Upper lobe of left lung (tissue), 6 donors: ENCODE data around the gene PCYT1A. TPM values are rescaled to one million over a fixed set of nuclear protein-coding genes. Genes with fewer than 3 reads are reported as not detected.
A peak's percentile ranks its signal among the peaks of the same experiment; 100 is the strongest.

ENCODE experiments used
- ATAC-seq, 2 donors: fragments of 200-7000 bp; cut with Tn5 transposase; one replicate each; pipeline ENCODE4 v1.9.1; 2022; ENCODE audit warnings: mild to moderate bottlenecking in 2 of 2, moderate library complexity in 2 of 2; ENCODE audit not compliant: low FRiP score in 2 of 2
- DNase-seq, 2 donors: peaks; one replicate each; pipeline ENCODE4 v3.0.0-alpha.2; 2019 to 2020
- H3K27ac ChIP-seq, 4 donors: fragments of 200-600 bp; sonication (generic); one replicate each; pipeline ENCODE4 v1.5.1; 2016 to 2019
- H3K27me3 ChIP-seq, 4 donors: fragments of 200-600 bp; sonication (generic); one replicate each; pipeline ENCODE4 v1.5.1; 2017 to 2019
- H3K36me3 ChIP-seq, 4 donors: fragments of 200-600 bp; sonication (generic); one replicate each; pipeline ENCODE4 v1.5.1; 2016 to 2019
- H3K4me1 ChIP-seq, 4 donors: fragments of 200-600 bp; sonication (generic); one replicate each; pipeline ENCODE4 v1.5.1; 2018 to 2019
- H3K4me3 ChIP-seq, 4 donors: fragments of 200-600 bp; sonication (generic); one replicate each; pipeline ENCODE4 v1.5.1; 2017 to 2019; ENCODE audit warnings: mild to moderate bottlenecking in 2 of 4, moderate library complexity in 1 of 4
- H3K9me3 ChIP-seq, 4 donors: fragments of 200-600 bp; sonication (generic); one replicate each; pipeline ENCODE4 v1.5.1; 2018 to 2019
- EP300 ChIP-seq, 4 donors: sonication (generic); formaldehyde crosslinking; IDR thresholded peaks; one replicate each; pipeline ENCODE4 v1.5.1; 2017; ENCODE audit warnings: antibody characterized with exemption in 4 of 4, control low read depth in 2 of 4
- POLR2A ChIP-seq, 4 donors: fragments of 450-650 bp; IDR thresholded peaks; one replicate each; pipeline ENCODE4 v1.5.1; 2016 to 2017; ENCODE audit warnings: antibody characterized with exemption in 4 of 4, mild to moderate bottlenecking in 2 of 4
- POLR2AphosphoS5 ChIP-seq, 2 donors: sonication (generic); formaldehyde crosslinking; IDR thresholded peaks; one replicate each; pipeline ENCODE4 v1.5.1; 2017; ENCODE audit warnings: antibody characterized with exemption in 2 of 2
- WGBS, 2 donors: methylation state at CpG; one replicate each; pipeline ENCODE4 v1.1.5; 2017 to 2018; 5-methylcytosine and 5-hydroxymethylcytosine counted together
- total RNA-seq, 6 donors: library from RNA; depleted of rRNA in 4 of 6; stranded (reverse); fragments of >200 nt in 4 of 6; gene quantifications; one replicate each; pipeline versions ENCODE4 v1.1.0 to v1.2.1, GENCODE V29; 2016 to 2021
- TF ChIP-seq, protein P1 (sequence below), 6 experiments: fragments of 450-650 bp in 4 of 6; fragments of 200-600 bp in 2 of 6; sonication (generic) in 2 of 6; IDR thresholded peaks; one replicate each; pipeline ENCODE4 v1.5.1; 2016 to 2019; ENCODE audit warnings: antibody characterized with exemption in 6 of 6
- donor health status: DM: no; HTN: no; CAD: no; lungs with moderate emphysema.
- donor health status: DM: no; HTN: yes; CAD: no; lungs with severe emphysema.

Gene PCYT1A
- total RNA-seq, 6 donors from 2014 or later = 51.6 to 75.2 (median 68.5) TPM

DNA sequence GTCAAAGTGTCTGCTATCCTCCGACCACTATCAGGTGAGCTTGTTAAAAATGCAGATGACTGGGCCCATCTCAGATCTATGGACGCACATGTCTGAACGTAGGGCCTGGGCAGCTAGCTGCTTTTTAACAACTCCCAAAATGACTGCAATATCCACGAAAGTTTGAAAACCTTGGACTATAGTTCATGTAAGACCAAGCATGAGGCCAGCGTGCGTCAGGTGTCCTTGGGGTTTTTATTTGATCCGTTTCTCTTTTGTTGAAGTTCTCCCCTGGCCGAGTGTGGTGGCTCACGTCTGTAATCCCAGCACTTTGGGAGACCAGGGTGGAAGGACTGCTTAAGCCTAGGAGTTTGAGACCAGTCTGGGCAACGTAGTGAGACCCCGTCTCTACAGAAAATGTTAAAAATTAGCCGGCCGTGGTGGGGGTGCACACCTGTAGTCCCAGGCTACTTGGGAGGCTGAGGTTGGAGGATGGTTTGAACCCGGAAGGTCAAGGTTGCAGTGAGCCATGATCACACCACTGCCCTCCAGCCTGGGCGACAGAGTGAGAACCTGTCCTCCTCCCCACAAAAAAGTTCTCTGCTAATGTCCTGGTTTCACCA lies 61.7 kb downstream of the PCYT1A start:
- Histone ChIP-seq H3K4me1 (peaks cover 0 to 11% (median 1%) of the 10 kb centered on the region in 4 donors), H3K4me3 (no peak overlapping the region), H3K9me3 (no peaks in the 10 kb centered on the region), H3K36me3 (no peaks in the 10 kb centered on the region), H3K27ac (no peak overlapping the region), H3K27me3 (no peaks in the 10 kb centered on the region)
- WGBS, 2 donors = 85 to 87% methylated on average over 15 of the region's 15 CpGs
- DNase-seq (no peak), ATAC-seq (no peak)
- TF ChIP-seq EP300 (IDR thresholded peaks at IDR 0.05) (no peak), POLR2A (IDR thresholded peaks at IDR 0.05) (no peak), POLR2AphosphoS5 (IDR thresholded peaks at IDR 0.05) (no peak)
- TF ChIP-seq, protein P1, sequence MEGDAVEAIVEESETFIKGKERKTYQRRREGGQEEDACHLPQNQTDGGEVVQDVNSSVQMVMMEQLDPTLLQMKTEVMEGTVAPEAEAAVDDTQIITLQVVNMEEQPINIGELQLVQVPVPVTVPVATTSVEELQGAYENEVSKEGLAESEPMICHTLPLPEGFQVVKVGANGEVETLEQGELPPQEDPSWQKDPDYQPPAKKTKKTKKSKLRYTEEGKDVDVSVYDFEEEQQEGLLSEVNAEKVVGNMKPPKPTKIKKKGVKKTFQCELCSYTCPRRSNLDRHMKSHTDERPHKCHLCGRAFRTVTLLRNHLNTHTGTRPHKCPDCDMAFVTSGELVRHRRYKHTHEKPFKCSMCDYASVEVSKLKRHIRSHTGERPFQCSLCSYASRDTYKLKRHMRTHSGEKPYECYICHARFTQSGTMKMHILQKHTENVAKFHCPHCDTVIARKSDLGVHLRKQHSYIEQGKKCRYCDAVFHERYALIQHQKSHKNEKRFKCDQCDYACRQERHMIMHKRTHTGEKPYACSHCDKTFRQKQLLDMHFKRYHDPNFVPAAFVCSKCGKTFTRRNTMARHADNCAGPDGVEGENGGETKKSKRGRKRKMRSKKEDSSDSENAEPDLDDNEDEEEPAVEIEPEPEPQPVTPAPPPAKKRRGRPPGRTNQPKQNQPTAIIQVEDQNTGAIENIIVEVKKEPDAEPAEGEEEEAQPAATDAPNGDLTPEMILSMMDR (IDR thresholded peaks at IDR 0.05) = no peak

DNA sequence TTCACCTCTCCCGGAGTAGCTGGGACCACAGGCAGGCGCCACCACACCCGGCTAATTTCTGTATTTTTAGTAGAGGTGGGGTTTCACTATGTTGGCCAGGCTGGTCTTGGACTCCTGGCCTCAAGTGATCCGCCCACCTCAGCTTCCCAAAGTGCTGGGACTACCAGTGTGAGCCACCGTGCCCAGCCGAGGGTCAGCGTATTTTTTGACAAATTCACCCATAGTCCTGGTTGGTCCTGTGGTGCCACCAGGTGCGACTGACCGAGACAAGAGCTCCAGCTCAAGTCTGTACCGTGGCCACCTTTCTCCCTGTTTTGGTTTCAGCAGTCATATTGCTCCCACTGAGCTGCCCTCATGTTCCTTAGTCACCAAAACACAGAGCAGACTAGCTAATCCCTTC lies 62.4 kb downstream of the PCYT1A start:
- WGBS, 2 donors = 95 to 98% methylated on average over 10 of the region's 10 CpGs

DNA sequence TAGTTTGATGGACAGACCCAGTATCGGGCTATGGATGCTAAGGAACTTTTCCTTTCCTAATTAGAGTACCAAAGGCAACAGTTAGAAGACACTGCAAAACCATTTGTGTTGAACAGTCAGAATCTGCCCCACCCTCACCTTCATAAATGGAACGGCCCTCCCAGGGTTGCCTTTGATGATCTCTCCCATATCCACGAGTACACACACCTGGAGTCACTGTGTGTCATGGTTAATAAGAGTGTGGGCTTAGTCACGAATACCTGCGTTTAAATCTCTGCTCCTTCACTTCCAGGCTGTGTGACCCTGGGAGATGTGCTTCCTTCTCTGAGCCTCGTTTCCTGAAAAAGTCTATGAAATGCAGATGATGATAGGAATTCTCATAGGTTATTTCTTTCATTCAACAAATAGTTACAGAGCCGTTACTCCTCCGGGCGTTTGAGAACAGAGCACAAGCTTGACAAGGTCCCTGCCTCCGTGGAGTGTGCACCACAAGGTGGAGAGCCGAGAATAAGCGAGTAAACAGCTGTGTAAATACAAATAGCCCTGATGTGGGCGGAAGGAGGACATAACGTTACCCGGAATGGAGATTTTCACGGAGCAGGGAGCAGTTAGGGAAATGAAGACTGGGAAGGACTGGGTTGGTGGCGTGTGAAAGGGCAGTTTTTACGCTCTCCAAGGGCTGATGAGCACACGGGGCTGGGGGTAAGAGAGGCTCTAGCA lies 64.5 kb downstream of the PCYT1A start:
- no peaks in the 10 kb centered on the region for H3K36me3 ChIP-seq
- H3K4me1 ChIP-seq = peaks cover 12 to 19% (median 13%) of the 10 kb centered on the region in 4 donors
- no peak for TF ChIP-seq POLR2A (IDR thresholded peaks at IDR 0.05)
- TF ChIP-seq EP300 (IDR thresholded peaks at IDR 0.05) = no peak
- no peak for TF ChIP-seq POLR2AphosphoS5 (IDR thresholded peaks at IDR 0.05)
- TF ChIP-seq, protein P1 (IDR thresholded peaks at IDR 0.05) = no peak
- no peak overlapping the region for H3K4me3 ChIP-seq
- ATAC-seq (no peak), DNase-seq (no peak)
- no peaks in the 10 kb centered on the region for H3K27me3 ChIP-seq
- WGBS, 2 donors = 60 to 65% methylated on average over 19 of the region's 19 CpGs
- no peak overlapping the region for H3K27ac ChIP-seq
- H3K9me3 ChIP-seq = no peaks in the 10 kb centered on the region

More for the DNA sequence above, 62.4 kb downstream of the PCYT1A start:
- H3K27ac ChIP-seq = no peak overlapping the region
- no peaks in the 10 kb centered on the region for H3K27me3 ChIP-seq
- no peak for ATAC-seq
- TF ChIP-seq POLR2AphosphoS5 (IDR thresholded peaks at IDR 0.05) (no peak), POLR2A (IDR thresholded peaks at IDR 0.05) (no peak), EP300 (IDR thresholded peaks at IDR 0.05) (no peak)
- TF ChIP-seq, protein P1 (IDR thresholded peaks at IDR 0.05) = no peak
- H3K4me3 ChIP-seq = no peak overlapping the region
- DNase-seq = no peak
- H3K9me3 ChIP-seq = no peaks in the 10 kb centered on the region
- H3K36me3 ChIP-seq = no peaks in the 10 kb centered on the region
- peaks cover 0 to 11% (median 3%) of the 10 kb centered on the region in 4 donors for H3K4me1 ChIP-seq

DNA sequence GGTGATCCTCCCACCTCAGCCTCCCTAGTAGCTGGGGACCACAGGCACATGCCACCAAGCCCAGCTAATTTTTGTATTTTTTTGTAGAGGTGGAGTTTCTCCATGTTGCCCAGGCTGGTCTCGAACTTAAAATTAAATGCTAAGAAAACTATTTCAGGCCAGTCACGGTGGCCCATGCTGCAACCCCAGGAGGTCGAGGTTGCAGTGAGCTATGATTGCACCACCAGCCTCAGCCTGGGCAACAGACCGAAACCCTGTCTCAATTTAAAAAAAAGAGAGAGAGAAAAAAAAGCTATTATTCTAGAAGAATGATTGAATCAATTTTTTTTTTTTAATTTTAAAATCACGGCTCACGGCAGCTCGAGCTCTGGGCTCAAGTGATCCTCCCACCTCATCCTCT lies 66.5 kb downstream of the PCYT1A start:
- peak overlapping the region; percentile 66 to 76 (median 68) for H3K27ac ChIP-seq
- 75 to 86% methylated on average over 7 of the region's 7 CpGs for WGBS, 2 donors
- no peaks in the 10 kb centered on the region for H3K27me3 ChIP-seq

More for the DNA sequence above, 66.5 kb downstream of the PCYT1A start:
- H3K9me3 ChIP-seq = no peaks in the 10 kb centered on the region
- no peaks in the 10 kb centered on the region for H3K36me3 ChIP-seq
- TF ChIP-seq, protein P1 (IDR thresholded peaks at IDR 0.05) = no peak
- TF ChIP-seq POLR2A (IDR thresholded peaks at IDR 0.05) (no peak), POLR2AphosphoS5 (IDR thresholded peaks at IDR 0.05) (no peak), EP300 (IDR thresholded peaks at IDR 0.05) (no peak)
- DNase-seq = no peak
- no peak overlapping the region for H3K4me3 ChIP-seq
- no peak for ATAC-seq
- H3K4me1 ChIP-seq = peaks cover 12 to 20% (median 14%) of the 10 kb centered on the region in 4 donors
